Osteoblast (primary cell): ENCODE measurements around the gene D2HGDH. TPM values are rescaled to one million over a fixed set of nuclear protein-coding genes. Genes with fewer than 3 reads are reported as not detected.
"Not testable (repeated sequence)": the region's sequence is repeated elsewhere in the genome, so short reads cannot be mapped to it uniquely, and the experiment has no call there.

Source experiments
- DNase-seq: peaks from one replicate; pipeline ENCODE4 v3.0.0; 2011; ENCODE audit warnings: low spot score, mixed read lengths; ENCODE audit not compliant: insufficient read length; ENCODE audit errors: missing footprints
- H2AFZ ChIP-seq: 2 replicates; pipeline ENCODE4 v1.6.0; 2011; ENCODE audit warnings: mild to moderate bottlenecking, low read length
- H3K27ac ChIP-seq: 2 replicates; pipeline ENCODE4 v1.5.1; 2011; ENCODE audit warnings: mild to moderate bottlenecking, low read depth, low read length, moderate library complexity
- H3K27me3 ChIP-seq: 2 replicates; pipeline ENCODE4 v1.6.0; 2012; ENCODE audit warnings: mild to moderate bottlenecking, control low read depth, inconsistent platforms, low read length, moderate library complexity; ENCODE audit not compliant: insufficient read depth
- H3K36me3 ChIP-seq: 2 replicates; pipeline ENCODE4 v1.5.1; 2011; ENCODE audit warnings: mild to moderate bottlenecking, low read length, control low read depth, moderate library complexity; ENCODE audit not compliant: insufficient read depth
- H3K4me1 ChIP-seq: 2 replicates; pipeline ENCODE4 v1.5.1; 2011; ENCODE audit warnings: mild to moderate bottlenecking, low read length, control low read depth, moderate library complexity; ENCODE audit not compliant: insufficient read depth
- H3K4me2 ChIP-seq: 2 replicates; pipeline ENCODE4 v1.6.0; 2011; ENCODE audit warnings: mild to moderate bottlenecking, low read length; ENCODE audit not compliant: insufficient read depth
- H3K4me3 ChIP-seq: fragments of 200-600 bp; sonication (generic); 3 replicates; pipeline ENCODE4 v1.5.1; 2012; ENCODE audit warnings: mild to moderate bottlenecking, low read length, inconsistent platforms; ENCODE audit not compliant: insufficient read depth
- H3K79me2 ChIP-seq: 2 replicates; pipeline ENCODE4 v1.6.0; 2012; ENCODE audit warnings: mild to moderate bottlenecking, low read length, control low read depth, inconsistent platforms; ENCODE audit not compliant: insufficient read depth
- H3K9me3 ChIP-seq: 2 replicates; pipeline ENCODE4 v1.5.1; 2011; ENCODE audit warnings: low read depth, low read length, control low read depth
- H4K20me1 ChIP-seq: 2 replicates; pipeline ENCODE4 v1.6.0; 2012; ENCODE audit warnings: mild to moderate bottlenecking, low read length, control low read depth; ENCODE audit not compliant: insufficient read depth
- CTCF ChIP-seq: IDR thresholded peaks from 2 replicates; pipeline ENCODE4 v1.5.1; 2011; ENCODE audit warnings: mild to moderate bottlenecking, low read depth, low read length, moderate library complexity; ENCODE audit errors: extremely low read depth
- total RNA-seq: library from RNA; depleted of rRNA; stranded (reverse); fragments of >200 nt; gene quantifications from 2 replicates; pipeline ENCODE4 v1.2.3, GENCODE V29; 2012

Gene D2HGDH
- total RNA-seq, 1 donor = 15.6 TPM

DNA sequence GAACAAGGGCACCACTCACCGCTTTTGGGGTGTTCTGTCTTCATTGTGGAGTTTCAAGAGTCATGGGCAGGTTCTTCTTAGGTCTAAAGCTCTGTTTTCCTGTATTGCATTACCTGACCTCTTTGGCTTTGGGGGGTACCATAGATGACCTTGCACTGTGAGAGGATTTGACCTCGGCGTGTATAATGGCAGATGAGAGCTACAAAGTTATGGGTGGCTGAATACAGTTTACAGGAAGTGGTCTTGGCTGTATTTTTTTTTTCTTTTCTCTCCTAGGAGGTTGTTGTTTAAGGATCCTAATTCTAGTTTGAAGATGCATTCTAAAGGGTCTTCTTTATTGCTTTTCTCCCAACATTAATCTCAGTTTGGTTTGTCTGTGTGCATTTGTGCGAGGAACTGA is 53.7 kb downstream of the D2HGDH start:
- no peak for DNase-seq
- Histone ChIP-seq H3K27me3 (no peaks in the 10 kb centered on the region), H4K20me1 (no peaks in the 10 kb centered on the region), H3K9me3 (no peaks in the 10 kb centered on the region), H3K27ac (no peak overlapping the region), H3K4me1 (no peaks in the 10 kb centered on the region), H3K4me2 (no peak overlapping the region), H3K79me2 (no peaks in the 10 kb centered on the region), H3K36me3 (no peaks in the 10 kb centered on the region), H3K4me3 (no peak overlapping the region), H2AFZ (no peak overlapping the region)
- no peak for TF ChIP-seq CTCF

DNA sequence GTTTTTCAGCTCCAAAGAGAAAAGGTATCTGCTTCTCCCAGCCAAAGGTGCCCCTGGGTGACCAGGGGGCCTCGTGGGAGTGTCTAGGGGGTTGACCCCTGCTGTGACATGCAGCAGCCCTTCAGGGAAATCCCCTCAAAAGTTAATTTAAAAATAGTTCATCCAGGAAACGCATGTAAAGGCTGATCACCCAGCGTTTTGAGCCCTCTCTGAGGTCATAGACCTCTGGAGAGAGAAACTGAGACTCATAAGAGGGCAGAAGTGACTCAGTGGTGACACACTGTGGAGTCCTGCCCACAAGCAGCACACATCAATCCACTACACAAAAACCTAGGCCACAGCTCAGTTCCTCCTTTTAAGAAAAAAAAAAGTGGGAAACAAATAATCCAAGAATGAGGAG is 54.1 kb downstream of the D2HGDH start:
- Histone ChIP-seq H3K4me1 (no peaks in the 10 kb centered on the region), H2AFZ (no peak overlapping the region), H3K27me3 (no peaks in the 10 kb centered on the region), H3K27ac (no peak overlapping the region), H3K36me3 (no peaks in the 10 kb centered on the region), H4K20me1 (no peaks in the 10 kb centered on the region), H3K4me3 (no peak overlapping the region), H3K9me3 (no peaks in the 10 kb centered on the region), H3K4me2 (no peak overlapping the region), H3K79me2 (no peaks in the 10 kb centered on the region)
- TF ChIP-seq CTCF = no peak
- no peak for DNase-seq

GRCh38 chr2:241791385-241791784 is 57.0 kb downstream of the D2HGDH start:
- not testable (repeated sequence) for H2AFZ ChIP-seq, H3K79me2 ChIP-seq, H3K27ac ChIP-seq, DNase-seq, H4K20me1 ChIP-seq, H3K4me2 ChIP-seq, H3K36me3 ChIP-seq, H3K4me3 ChIP-seq, H3K9me3 ChIP-seq, H3K4me1 ChIP-seq
- peaks cover 12% of the 10 kb centered on the region for H3K27me3 ChIP-seq

DNA sequence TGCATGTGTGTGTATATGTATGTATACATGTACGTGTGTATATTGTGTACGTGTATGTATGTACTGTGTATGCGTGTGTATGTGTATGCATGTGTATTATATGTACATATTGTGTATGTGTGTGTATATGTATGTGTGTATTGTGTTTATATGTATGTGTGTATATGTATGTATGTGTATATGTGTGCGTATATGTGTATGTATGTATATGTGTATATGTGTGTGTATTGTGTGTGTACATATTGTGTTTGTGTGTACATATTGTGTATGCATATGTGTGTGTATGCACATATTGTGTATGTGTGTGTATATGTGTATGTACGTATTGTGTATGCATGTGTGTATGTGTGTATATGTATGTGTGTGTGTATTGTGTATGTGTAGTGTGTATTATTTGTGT is 59.0 kb downstream of the D2HGDH start:
- DNase-seq = peak; percentile 58
- H2AFZ ChIP-seq = no peak overlapping the region
- H3K27ac ChIP-seq = no peak overlapping the region
- peaks cover 16% of the 10 kb centered on the region for H3K27me3 ChIP-seq
- no peaks in the 10 kb centered on the region for H3K4me1 ChIP-seq
- no peaks in the 10 kb centered on the region for H4K20me1 ChIP-seq
- H3K9me3 ChIP-seq = no peaks in the 10 kb centered on the region
- no peaks in the 10 kb centered on the region for H3K36me3 ChIP-seq
- no peaks in the 10 kb centered on the region for H3K79me2 ChIP-seq
- H3K4me2 ChIP-seq = no peak overlapping the region
- no peak overlapping the region for H3K4me3 ChIP-seq
- no peak for TF ChIP-seq CTCF
